ENCODE data around the gene CDT1.

CDT1 gene

GRCh38 chr16:88809068-88809675 is 5.6 kb downstream of the CDT1 start:
- Histone ChIP-seq H3K4me3 (ENCODE audit: low read length) (no peak overlapping the region), H3K4me1 (ENCODE audit: insufficient read depth, low read length) (no peaks in the 10 kb centered on the region), H3K9ac (ENCODE audit: low read depth, low read length) (no peak overlapping the region), H3K27ac (ENCODE audit: low read depth, low read length) (no peak overlapping the region; the same call in 1 of the 2 replicates), H3K36me3 (ENCODE audit: insufficient read depth, low read length) (peaks cover 61% of the 10 kb centered on the region), H3K9me3 (ENCODE audit: insufficient read depth, low read depth, low read length) (no peaks in the 10 kb centered on the region), H3K27me3 (ENCODE audit: insufficient read depth, low read length) (no peaks in the 10 kb centered on the region)
- 94% methylated on average over 10 of the region's 10 CpGs for WGBS

- Histone ChIP-seq H3K4me1 (ENCODE audit: insufficient read depth, low read length) (no peaks in the 10 kb centered on the region), H3K27ac (ENCODE audit: low read depth, low read length) (peak overlapping the region; percentile 98; the same call in 1 of the 2 replicates), H3K9ac (ENCODE audit: low read depth, low read length) (no peak overlapping the region), H3K36me3 (ENCODE audit: insufficient read depth, low read length) (peaks cover 59% of the 10 kb centered on the region), H3K27me3 (ENCODE audit: insufficient read depth, low read length) (no peaks in the 10 kb centered on the region), H3K9me3 (ENCODE audit: insufficient read depth, low read depth, low read length) (no peaks in the 10 kb centered on the region), H3K4me3 (ENCODE audit: low read length) (0 out of 2 replicates have a peak overlapping the region, but pooled peaks have one; percentile 6)
- 86% methylated on average over 9 of the region's 10 CpGs for WGBS
Observed at GRCh38 chr16:88809676-88810165, 6.1 kb downstream of the CDT1 start.

GRCh38 chr16:88810166-88810911 is 6.8 kb downstream of the CDT1 start:
- Histone ChIP-seq H3K9me3 (ENCODE audit: insufficient read depth, low read depth, low read length) (no peaks in the 10 kb centered on the region), H3K27me3 (ENCODE audit: insufficient read depth, low read length) (no peaks in the 10 kb centered on the region), H3K9ac (ENCODE audit: low read depth, low read length) (peak overlapping the region; percentile 96), H3K36me3 (ENCODE audit: insufficient read depth, low read length) (peaks cover 53% of the 10 kb centered on the region), H3K4me3 (ENCODE audit: low read length) (peak overlapping the region; percentile 73), H3K4me1 (ENCODE audit: insufficient read depth, low read length) (no peaks in the 10 kb centered on the region), H3K27ac (ENCODE audit: low read depth, low read length) (peak overlapping the region; percentile 98; the same call in 1 of the 2 replicates)
- 68% methylated on average over 12 of the region's 12 CpGs for WGBS

GRCh38 chr16:88810912-88811768 is 7.6 kb downstream of the CDT1 start:
- Histone ChIP-seq H3K9ac (ENCODE audit: low read depth, low read length) (peak overlapping the region; percentile 96), H3K27ac (ENCODE audit: low read depth, low read length) (peak overlapping the region; percentile 98), H3K4me1 (ENCODE audit: insufficient read depth, low read length) (no peaks in the 10 kb centered on the region), H3K36me3 (ENCODE audit: insufficient read depth, low read length) (peaks cover 45% of the 10 kb centered on the region), H3K4me3 (ENCODE audit: low read length) (peak overlapping the region; percentile 73), H3K27me3 (ENCODE audit: insufficient read depth, low read length) (no peaks in the 10 kb centered on the region), H3K9me3 (ENCODE audit: insufficient read depth, low read depth, low read length) (no peaks in the 10 kb centered on the region)
- WGBS, result 3% methylated on average over 65 of the region's 65 CpGs

- no peaks in the 10 kb centered on the region for H3K4me1 ChIP-seq (ENCODE audit: insufficient read depth, low read length)
- H3K27ac ChIP-seq (ENCODE audit: low read depth, low read length), result peak within 1 kb of the TSS; percentile 98
- no peaks in the 10 kb centered on the region for H3K27me3 ChIP-seq (ENCODE audit: insufficient read depth, low read length)
- under 1% methylated on average over 84 of the region's 84 CpGs for WGBS
- peak within 1 kb of the TSS; percentile 73 for H3K4me3 ChIP-seq (ENCODE audit: low read length)
- H3K9ac ChIP-seq (ENCODE audit: low read depth, low read length), result peak within 1 kb of the TSS; percentile 96
- H3K36me3 ChIP-seq (ENCODE audit: insufficient read depth, low read length), result peaks cover 37% of the 10 kb centered on the region
- no peaks in the 10 kb centered on the region for H3K9me3 ChIP-seq (ENCODE audit: insufficient read depth, low read depth, low read length)
Observed at GRCh38 chr16:88811769-88812512, 8.4 kb downstream of the CDT1 start, which contains the start of gene APRT. APRT (minus strand) TSS chr16:88811928; CDS start chr16:88811899, 29 bp downstream.

GRCh38 chr16:88812513-88813268 is 9.1 kb downstream of the CDT1 start:
- WGBS, result 55% methylated on average over 37 of the region's 37 CpGs
- Histone ChIP-seq H3K27ac (ENCODE audit: low read depth, low read length) (peak overlapping the region; percentile 98), H3K9ac (ENCODE audit: low read depth, low read length) (peak overlapping the region; percentile 96), H3K36me3 (ENCODE audit: insufficient read depth, low read length) (peaks cover 29% of the 10 kb centered on the region), H3K4me1 (ENCODE audit: insufficient read depth, low read length) (no peaks in the 10 kb centered on the region), H3K27me3 (ENCODE audit: insufficient read depth, low read length) (no peaks in the 10 kb centered on the region), H3K9me3 (ENCODE audit: insufficient read depth, low read depth, low read length) (no peaks in the 10 kb centered on the region), H3K4me3 (ENCODE audit: low read length) (peak overlapping the region; percentile 73)

GRCh38 chr16:88813269-88814143 is 9.9 kb downstream of the CDT1 start:
- no peak overlapping the region for H3K9ac ChIP-seq (ENCODE audit: low read depth, low read length)
- no peak overlapping the region for H3K27ac ChIP-seq (ENCODE audit: low read depth, low read length)
- H3K4me1 ChIP-seq (ENCODE audit: insufficient read depth, low read length), result no peaks in the 10 kb centered on the region
- no peaks in the 10 kb centered on the region for H3K27me3 ChIP-seq (ENCODE audit: insufficient read depth, low read length)
- WGBS, result 86% methylated on average over 26 of the region's 26 CpGs
- peaks cover 21% of the 10 kb centered on the region for H3K36me3 ChIP-seq (ENCODE audit: insufficient read depth, low read length)
- no peak overlapping the region for H3K4me3 ChIP-seq (ENCODE audit: low read length)
- no peaks in the 10 kb centered on the region for H3K9me3 ChIP-seq (ENCODE audit: insufficient read depth, low read depth, low read length)

GRCh38 chr16:88814144-88814502 is 10.5 kb downstream of the CDT1 start:
- H3K27ac ChIP-seq (ENCODE audit: low read depth, low read length), result no peak overlapping the region
- 88% methylated on average over 13 of the region's 13 CpGs for WGBS
- H3K4me1 ChIP-seq (ENCODE audit: insufficient read depth, low read length), result no peaks in the 10 kb centered on the region
- no peaks in the 10 kb centered on the region for H3K9me3 ChIP-seq (ENCODE audit: insufficient read depth, low read depth, low read length)
- H3K27me3 ChIP-seq (ENCODE audit: insufficient read depth, low read length), result no peaks in the 10 kb centered on the region
- no peak overlapping the region for H3K9ac ChIP-seq (ENCODE audit: low read depth, low read length)
- H3K4me3 ChIP-seq (ENCODE audit: low read length), result no peak overlapping the region
- H3K36me3 ChIP-seq (ENCODE audit: insufficient read depth, low read length), result peaks cover 15% of the 10 kb centered on the region

GRCh38 chr16:88815227-88815626 is 11.6 kb downstream of the CDT1 start:
- no peaks in the 10 kb centered on the region for H3K27me3 ChIP-seq (ENCODE audit: insufficient read depth, low read length)
- no peak overlapping the region for H3K4me3 ChIP-seq (ENCODE audit: low read length)
- WGBS, result 91% methylated on average over 10 of the region's 10 CpGs
- H3K4me1 ChIP-seq (ENCODE audit: insufficient read depth, low read length), result no peaks in the 10 kb centered on the region
- no peak overlapping the region for H3K27ac ChIP-seq (ENCODE audit: low read depth, low read length)
- peaks cover 4% of the 10 kb centered on the region for H3K36me3 ChIP-seq (ENCODE audit: insufficient read depth, low read length)
- no peak overlapping the region for H3K9ac ChIP-seq (ENCODE audit: low read depth, low read length)
- H3K9me3 ChIP-seq (ENCODE audit: insufficient read depth, low read depth, low read length), result no peaks in the 10 kb centered on the region
